Right ventricle myocardium inferior (tissue), 1 donor: ENCODE measurements around the gene CCDC18. TPM values are rescaled to one million over a fixed set of nuclear protein-coding genes. Genes with fewer than 3 reads are reported as not detected.
"Not testable (repeated sequence)": the region's sequence is repeated elsewhere in the genome, so short reads cannot be mapped to it uniquely, and the experiment has no call there.

ENCODE experiments used
- ATAC-seq: fragments of 200-7000 bp; cut with Tn5 transposase; one replicate; pipeline ENCODE4 v1.9.1; 2020; ENCODE audit warnings: mild to moderate bottlenecking, moderate library complexity
- DNase-seq: peaks from one replicate; pipeline ENCODE4 v3.0.0; 2021; ENCODE audit errors: missing footprints
- intact Hi-C: fragments of 100-400 bp; cut with DNase I; formaldehyde crosslinking; loops from one replicate; pipeline ENCODE4 v1.11.0; 2022
- total RNA-seq: library from RNA; stranded (reverse); fragmentation: NEBNext Ultra II Directional; extraction: Animal tissue kit (Norgen Biotek cat#: 25700); gene quantifications from one replicate; pipeline ENCODE4 v1.2.1, GENCODE V29; 2021
- donor health status: DM: no; HTN: yes; CAD: no; lungs with severe emphysema.

The CCDC18 gene
- total RNA-seq, 1 donor from 2014 or later = 3.9 TPM

DNA sequence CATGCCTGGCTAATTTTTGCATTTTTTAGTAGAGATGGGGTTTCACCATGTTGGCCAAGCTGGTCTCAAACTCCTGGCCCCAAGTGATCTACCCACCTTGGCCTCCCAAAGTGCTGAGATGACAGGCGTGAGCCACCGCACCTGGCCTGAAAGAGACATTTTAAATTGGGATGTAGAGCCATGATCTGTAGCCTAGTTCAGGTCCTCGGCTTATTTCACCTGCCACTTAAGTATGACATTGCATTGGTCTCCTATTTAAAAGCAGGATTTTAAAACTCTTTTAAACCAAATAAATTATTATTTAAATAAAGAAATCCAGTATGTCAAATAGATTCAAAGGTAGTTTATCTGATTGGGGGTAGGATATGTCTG is 94.7 kb downstream of the CCDC18 start:
- intact Hi-C loops, DNase-seq, ATAC-seq: not testable (repeated sequence)

DNA sequence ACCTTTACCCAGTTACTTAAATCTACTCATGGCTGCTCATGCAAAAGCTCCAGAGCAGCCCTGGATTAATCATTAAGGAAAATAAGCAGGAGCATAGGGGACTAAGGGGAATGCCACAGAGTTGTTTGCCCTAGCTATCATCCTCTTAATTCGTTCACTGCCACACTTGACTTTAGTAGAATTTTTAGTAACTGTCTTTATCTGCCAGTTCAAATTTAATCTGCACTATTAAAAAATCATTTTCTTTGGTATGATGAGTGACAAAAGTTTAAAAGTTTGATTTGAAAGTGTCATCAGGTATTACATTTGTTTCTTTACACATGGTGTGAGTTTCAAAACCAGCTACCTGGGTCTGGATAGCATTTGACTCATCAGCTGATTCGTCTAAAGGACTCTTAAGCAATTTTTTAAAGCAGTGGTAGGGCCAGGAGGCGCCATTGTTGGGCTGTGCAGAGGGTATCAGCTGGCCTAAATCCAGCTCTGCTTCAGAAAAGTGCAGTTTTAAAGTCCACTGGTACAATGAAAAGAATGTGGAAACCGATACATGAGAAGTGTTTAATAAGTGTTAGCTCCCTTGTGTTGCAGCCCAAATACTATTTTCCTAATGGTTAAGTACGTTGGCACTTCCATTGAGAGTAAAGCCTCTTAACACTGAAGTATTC is 95.2 kb downstream of the CCDC18 start:
- DNase-seq (no peak), ATAC-seq (no peak)
- intact Hi-C loops = no loop called here

DNA sequence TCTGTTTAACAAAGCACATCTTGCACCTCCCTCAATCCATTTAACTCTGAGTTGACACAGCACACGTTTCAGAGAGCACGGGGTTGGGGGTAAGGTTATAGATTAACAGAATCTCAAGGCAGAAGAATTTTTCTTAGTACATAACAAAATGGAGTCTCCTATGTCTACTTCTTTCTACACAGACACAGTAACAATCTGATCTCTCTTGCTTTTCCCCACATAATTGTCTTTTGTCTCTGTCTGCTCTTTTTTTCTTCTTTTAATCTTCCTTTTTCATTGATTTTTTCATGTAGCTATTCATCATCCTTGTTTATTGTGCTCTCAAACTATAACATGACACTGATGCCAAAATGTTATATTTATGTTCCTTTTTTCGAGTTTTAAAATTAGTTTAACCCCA is 97.0 kb downstream of the CCDC18 start:
- DNase-seq, ATAC-seq, intact Hi-C loops: not testable (repeated sequence)

- DNase-seq = no peak
- intact Hi-C loops = no loop called here
- ATAC-seq = no peak
These were observed 103.0 kb downstream of the CCDC18 start for GRCh38 chr1:93283496-93283895.

DNA sequence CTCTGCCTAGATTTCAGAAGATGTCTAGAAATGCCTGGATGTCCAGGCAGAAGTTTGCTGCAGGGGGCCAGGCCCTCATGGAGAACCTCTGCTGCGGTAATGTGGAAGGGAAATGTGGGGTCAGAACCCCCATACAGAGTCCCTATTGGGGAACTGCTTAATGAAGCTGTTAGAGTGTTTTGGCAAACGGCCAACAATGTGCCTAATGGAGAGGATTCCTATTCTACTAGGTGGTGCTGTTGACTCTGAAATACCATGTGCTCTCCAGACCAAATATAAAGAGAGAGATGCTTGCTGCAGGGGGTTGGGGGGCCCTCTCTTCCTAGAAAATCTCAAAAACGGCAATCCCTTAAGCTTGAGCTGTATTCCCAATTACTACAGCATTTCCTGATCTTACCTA is 108.0 kb downstream of the CCDC18 start:
- ATAC-seq (no peak), DNase-seq (no peak)
- intact Hi-C loops = no loop called here

DNA sequence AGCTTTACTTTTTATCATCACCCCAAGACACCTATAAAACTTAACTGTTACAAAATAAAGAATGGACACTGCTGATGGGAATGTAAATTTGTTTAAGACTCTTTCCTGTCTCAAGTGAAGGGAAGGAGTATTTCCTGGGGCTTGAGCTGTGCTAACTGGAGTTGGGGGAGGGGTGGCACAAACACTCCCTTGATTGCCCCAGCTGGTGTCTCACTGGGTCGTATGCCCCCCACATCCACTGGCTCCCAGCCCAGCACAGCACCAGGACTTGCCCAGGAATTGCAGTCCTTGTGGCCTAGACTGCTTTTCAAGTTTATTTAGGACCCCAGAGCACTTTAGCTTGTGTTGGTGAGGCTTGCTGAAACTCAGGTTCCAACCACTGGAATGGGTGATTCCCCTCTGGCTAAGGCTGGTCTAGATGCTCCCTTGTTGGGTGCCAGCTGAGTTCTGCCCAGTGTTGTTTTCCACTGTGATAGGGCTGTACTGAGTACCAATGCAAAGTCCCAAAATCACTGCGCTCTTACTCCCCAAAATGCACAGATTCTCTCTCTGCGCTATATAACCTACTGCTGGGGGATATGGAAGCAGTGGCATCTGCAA is 116.1 kb downstream of the CCDC18 start:
- DNase-seq = no peak
- intact Hi-C loops = no loop called here
- no peak for ATAC-seq

- ATAC-seq (no peak), DNase-seq (no peak)
- intact Hi-C loops = loop anchor here (10.0 kb wide), 1 partner anchor 324 kb away; no protein-coding TSS in a partner anchor
These were observed 120.6 kb downstream of the CCDC18 start for GRCh38 chr1:93301131-93301530.

GRCh38 chr1:93302078-93302477 is 121.6 kb downstream of the CCDC18 start:
- DNase-seq (no peak), ATAC-seq (no peak)
- intact Hi-C loops = loop anchor here (10.0 kb wide), 1 partner anchor 323 kb away; no protein-coding TSS in a partner anchor

DNA sequence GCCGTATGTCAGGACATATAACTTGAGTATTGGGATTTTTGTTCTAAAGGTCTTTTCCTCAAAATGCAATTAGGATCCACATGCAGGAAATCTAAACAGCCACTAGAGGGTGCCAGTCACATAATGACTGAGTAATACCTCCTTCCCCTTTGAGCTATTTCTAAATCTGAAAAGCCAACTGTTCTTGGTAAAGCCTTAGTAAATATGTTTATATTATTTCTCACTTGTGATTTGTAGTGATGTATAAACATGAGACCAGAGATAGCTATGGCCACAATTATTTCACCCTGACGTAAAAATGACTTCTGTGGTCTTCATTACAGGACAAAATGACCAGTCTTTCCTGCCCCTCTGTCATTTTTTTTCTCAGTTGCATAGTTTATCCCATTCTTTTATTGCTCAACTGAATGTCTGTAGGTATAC is 124.2 kb downstream of the CCDC18 start:
- ATAC-seq = no peak
- intact Hi-C loops = loop anchor here (2.0 to 10.0 kb wide), 4 partner anchors 43 to 540 kb away; partner anchors contain the start of gene DR1
- DNase-seq = no peak

- DNase-seq = no peak
- intact Hi-C loops = loop anchor here (5.0 to 10.0 kb wide), 3 partner anchors 40 to 318 kb away; partner anchors contain the start of gene DR1
- no peak for ATAC-seq
These were observed 126.4 kb downstream of the CCDC18 start for GRCh38 chr1:93306920-93307319.

- ATAC-seq = no peak
- DNase-seq = no peak
- intact Hi-C loops = no loop called here
These were observed 132.5 kb downstream of the CCDC18 start for GRCh38 chr1:93313026-93313425.

DNA sequence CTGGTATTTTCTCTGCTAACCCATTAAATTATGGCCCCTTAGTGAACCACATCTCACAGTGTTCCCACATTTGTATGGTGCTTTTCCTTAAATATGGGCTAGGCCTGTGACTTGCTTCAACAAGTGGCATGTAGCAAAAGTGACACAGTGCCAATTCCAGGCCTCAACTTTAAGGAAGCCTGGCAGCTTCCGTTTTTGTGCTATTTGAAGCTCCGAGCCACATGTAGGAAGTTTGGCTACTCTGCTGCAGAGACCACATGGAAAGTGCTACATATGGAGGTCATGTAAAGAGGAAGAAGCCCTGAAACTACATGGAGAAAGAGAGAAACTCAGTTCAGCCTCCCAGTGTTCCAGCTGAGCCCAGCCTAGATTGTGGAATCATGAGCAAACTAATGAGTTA is 136.7 kb downstream of the CCDC18 start:
- intact Hi-C loops = no loop called here
- peak; percentile 60 for DNase-seq
- peak; percentile 59 for ATAC-seq

DNA sequence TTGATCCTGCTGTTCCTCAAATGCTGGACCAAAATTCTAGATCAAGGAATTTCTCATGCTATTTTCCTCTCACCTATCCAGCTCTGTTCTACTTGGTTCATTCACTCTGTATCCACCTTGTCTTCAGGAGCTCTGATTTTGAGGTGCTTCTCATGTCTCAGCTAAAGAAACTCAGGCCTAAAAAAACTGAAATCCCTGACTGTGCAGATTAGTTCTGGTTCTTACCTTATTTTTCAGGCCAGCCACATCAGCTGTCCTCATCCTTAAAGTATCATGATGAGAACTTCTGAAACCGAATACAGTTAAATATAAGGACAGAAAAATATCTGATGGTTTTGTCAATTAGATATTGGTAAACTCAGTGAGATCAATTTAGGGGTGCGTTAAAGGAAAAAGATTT is 137.4 kb downstream of the CCDC18 start:
- DNase-seq (no peak), ATAC-seq (no peak)
- intact Hi-C loops = no loop called here

DNA sequence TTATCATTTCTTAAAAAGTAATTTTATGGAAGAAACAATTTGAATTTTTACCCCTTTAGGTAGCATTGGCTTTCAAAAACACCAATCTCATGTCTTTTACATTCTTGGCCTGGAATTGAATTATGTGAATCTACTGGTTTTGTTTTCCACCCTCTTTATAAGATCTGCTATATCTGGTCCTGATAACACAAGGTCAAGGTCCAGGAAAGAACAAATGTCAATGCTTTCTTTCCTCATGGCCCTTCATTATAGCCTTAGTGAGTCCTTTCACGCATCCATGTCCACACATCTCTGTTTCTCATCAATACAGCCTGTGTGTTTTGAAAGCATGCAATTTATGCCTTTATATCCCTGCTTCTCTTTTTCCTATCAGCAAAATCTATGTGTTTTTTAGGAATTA is 141.2 kb downstream of the CCDC18 start:
- intact Hi-C loops = no loop called here
- ATAC-seq (no peak), DNase-seq (no peak)

DNA sequence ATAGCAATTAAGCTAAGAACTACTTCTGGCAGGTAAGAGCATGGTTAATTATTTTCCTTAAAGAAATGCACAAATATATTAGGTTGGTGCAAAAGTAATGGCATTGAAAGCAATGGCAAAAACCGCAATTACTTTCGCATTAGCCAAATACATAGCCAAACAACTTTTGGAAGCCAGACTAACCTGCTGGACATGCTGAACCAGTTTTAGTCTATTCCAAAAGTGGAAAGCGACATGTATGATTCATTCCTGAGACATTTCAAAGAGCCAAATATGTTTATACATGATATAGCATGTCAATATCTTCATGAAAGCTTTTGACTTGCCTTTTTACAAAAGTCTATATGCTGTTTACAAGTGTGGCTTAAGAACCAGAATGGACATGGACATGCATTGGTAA is 141.8 kb downstream of the CCDC18 start:
- ATAC-seq (no peak), DNase-seq (no peak)
- intact Hi-C loops = no loop called here

DNA sequence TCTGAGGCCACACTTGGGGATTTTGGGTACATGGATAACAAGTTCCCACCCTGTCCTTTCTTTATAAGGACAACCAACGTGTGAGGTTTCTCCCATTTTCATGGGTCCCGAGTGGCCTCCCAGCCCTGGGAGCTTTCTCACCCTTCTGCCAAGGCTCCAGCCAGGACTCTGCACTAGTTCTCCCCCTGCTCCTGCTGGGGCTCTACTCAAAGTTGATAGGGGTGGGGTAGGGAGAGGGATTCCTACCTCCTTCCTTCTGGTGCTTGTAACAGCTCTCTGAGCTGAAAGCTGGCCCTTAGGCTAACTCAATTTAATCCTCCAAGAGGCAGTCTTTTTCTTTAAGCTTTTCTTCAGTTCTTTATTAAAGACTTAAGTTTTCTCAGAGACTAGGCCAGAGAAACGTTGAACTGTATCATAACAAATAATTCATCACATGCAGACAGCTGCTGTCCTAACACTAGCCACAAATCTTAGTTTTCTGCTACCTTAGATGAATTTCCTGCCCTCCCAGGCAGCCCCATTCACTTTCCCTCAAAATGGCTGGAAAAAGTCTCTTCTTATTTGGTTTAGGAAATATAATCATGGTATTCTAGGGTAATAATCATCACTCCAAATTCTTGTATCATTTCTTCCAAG is 142.8 kb downstream of the CCDC18 start:
- intact Hi-C loops = no loop called here
- DNase-seq = no peak
- ATAC-seq = no peak

DNA sequence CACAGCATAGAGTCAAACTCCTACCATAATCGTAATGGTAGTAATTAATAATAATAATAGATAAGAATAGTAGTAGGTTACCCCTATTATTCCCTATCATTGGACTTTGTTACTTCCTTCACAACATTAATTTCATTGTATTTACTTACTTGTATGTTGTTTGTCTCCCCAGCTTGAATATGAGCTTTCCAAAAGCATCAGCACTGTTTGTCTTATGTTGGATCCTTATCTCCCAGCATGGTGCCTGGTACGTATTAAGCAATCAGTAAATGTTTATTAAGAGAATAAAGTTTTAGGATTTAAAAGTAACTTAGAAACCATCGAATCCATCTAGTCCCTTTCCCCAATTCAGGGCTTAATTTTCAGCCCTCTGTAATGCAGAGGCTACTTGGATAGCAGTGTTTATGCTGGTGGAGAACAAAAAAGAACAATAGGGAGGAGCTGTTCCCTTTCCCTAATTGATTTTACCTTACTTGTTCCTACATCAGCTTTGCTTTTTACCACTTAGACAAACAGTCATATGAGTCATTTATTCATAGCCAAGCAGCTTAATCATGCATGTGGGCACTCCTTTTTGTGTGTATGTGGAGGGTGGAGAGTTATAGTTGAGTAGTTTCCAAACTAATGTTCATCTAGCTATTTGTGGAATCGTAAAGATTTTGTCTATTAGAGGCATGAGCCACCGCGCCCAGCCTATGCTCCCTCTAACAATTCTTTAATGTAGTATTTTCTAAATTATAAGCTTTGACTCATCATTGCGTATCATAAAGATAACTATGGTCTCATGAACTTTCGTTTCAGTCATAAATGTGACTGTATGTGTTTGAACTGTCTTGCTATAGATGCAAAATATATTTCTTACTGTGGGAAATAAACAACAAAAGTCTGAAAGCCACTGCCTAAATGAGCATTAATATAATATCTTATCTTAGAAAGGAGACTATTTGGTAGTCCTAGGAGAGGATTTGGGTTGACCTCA is 144.3 kb downstream of the CCDC18 start:
- DNase-seq (no peak), ATAC-seq (no peak)
- intact Hi-C loops = no loop called here
